ENCODE data around the gene JPH2.
"Not testable (repeated sequence)": the region's sequence is repeated elsewhere in the genome, so short reads cannot be mapped to it uniquely, and the experiment has no call there.

JPH2 gene

GRCh38 chr20:44195605-44196004, 8.6 kb upstream of the JPH2 start:
- TF ChIP-seq CTCF (conservative IDR thresholded peaks at IDR 0.05): no peak
- TF ChIP-seq ZFX (IDR thresholded peaks at IDR 0.05): no peak
- H3K27ac ChIP-seq: no peak overlapping the region

GRCh38 chr20:44193801-44194200, 6.8 kb upstream of the JPH2 start:
- TF ChIP-seq ZFX (IDR thresholded peaks at IDR 0.05): no peak
- no peak for TF ChIP-seq CTCF (conservative IDR thresholded peaks at IDR 0.05)
- no peak overlapping the region for H3K27ac ChIP-seq

GRCh38 chr20:44191640-44192039, 4.7 kb upstream of the JPH2 start:
- H3K27ac ChIP-seq: not testable (repeated sequence)

GRCh38 chr20:44190197-44190852, 3.3 kb upstream of the JPH2 start:
- not testable (repeated sequence) for H3K27ac ChIP-seq
- peak; percentile 89 for TF ChIP-seq CTCF (conservative IDR thresholded peaks at IDR 0.05)

GRCh38 chr20:44188752-44189151, 1.8 kb upstream of the JPH2 start:
- TF ChIP-seq ZFX (IDR thresholded peaks at IDR 0.05) (no peak), CTCF (conservative IDR thresholded peaks at IDR 0.05) (no peak)
- no peak overlapping the region for H3K27ac ChIP-seq

GRCh38 chr20:44187772-44188709, 1.1 kb upstream of the JPH2 start:
- TF ChIP-seq CTCF (conservative IDR thresholded peaks at IDR 0.05): no peak
- no peak for TF ChIP-seq ZFX (IDR thresholded peaks at IDR 0.05)
- no peak overlapping the region for H3K27ac ChIP-seq

- H3K27ac ChIP-seq: no peak overlapping the region
- TF ChIP-seq ZFX (IDR thresholded peaks at IDR 0.05) (no peak), CTCF (conservative IDR thresholded peaks at IDR 0.05) (no peak)
Measured at GRCh38 chr20:44186674-44187053, 324 bp downstream of the JPH2 start.

All from C4-2B (cell line).